Stimulated activated memory B cell treated with anti-CD40 and anti-IgM and Interleukin-4, amounts not matched to agents 10 μg/mL and 1 μg/mL and 100 μg/mL, for 72 hours (primary cell): Measurements from ENCODE around the gene MAPK8.

Experiments used
- ATAC-seq: fragments of 150-1000 bp; cut with Tn5 transposase; 2 replicates; pipeline ENCODE4 v1.10.0; 2021
- H3K27ac Mint-ChIP-seq: one replicate; pipeline ENCODE4 v1.8.0; 2022; ENCODE audit warnings: mild to moderate bottlenecking, mixed read lengths
- H3K27me3 Mint-ChIP-seq: one replicate; pipeline ENCODE4 v1.8.0; 2022; ENCODE audit warnings: mixed read lengths
- H3K36me3 Mint-ChIP-seq: one replicate; pipeline ENCODE4 v1.8.0; 2022; ENCODE audit warnings: mixed read lengths
- H3K4me1 Mint-ChIP-seq: one replicate; pipeline ENCODE4 v1.8.0; 2022; ENCODE audit warnings: mixed read lengths
- H3K4me3 Mint-ChIP-seq: one replicate; pipeline ENCODE4 v1.8.0; 2022; ENCODE audit warnings: mild to moderate bottlenecking, moderate library complexity, mixed read lengths
- H3K9me3 Mint-ChIP-seq: one replicate; pipeline ENCODE4 v1.8.0; 2022; ENCODE audit warnings: mixed read lengths

The MAPK8 gene

GRCh38 chr10:48478980-48479811 lies 172.7 kb downstream of the MAPK8 start:
- Mint-ChIP-seq H3K27me3 (peaks cover 50% of the 10 kb centered on the region), H3K27ac (no peak overlapping the region), H3K4me3 (no peak overlapping the region), H3K4me1 (no peaks in the 10 kb centered on the region), H3K36me3 (no peaks in the 10 kb centered on the region), H3K9me3 (no peaks in the 10 kb centered on the region)
- ATAC-seq, result no peak

GRCh38 chr10:48480397-48481374 lies 174.2 kb downstream of the MAPK8 start:
- ATAC-seq, result peak; percentile 17
- H3K4me3 Mint-ChIP-seq, result no peak overlapping the region
- H3K27ac Mint-ChIP-seq, result no peak overlapping the region
- H3K9me3 Mint-ChIP-seq, result no peaks in the 10 kb centered on the region
- no peaks in the 10 kb centered on the region for H3K4me1 Mint-ChIP-seq
- no peaks in the 10 kb centered on the region for H3K36me3 Mint-ChIP-seq
- peaks cover 55% of the 10 kb centered on the region for H3K27me3 Mint-ChIP-seq

GRCh38 chr10:48481385-48481784 lies 174.9 kb downstream of the MAPK8 start:
- Mint-ChIP-seq H3K9me3 (no peaks in the 10 kb centered on the region), H3K27ac (no peak overlapping the region), H3K4me3 (no peak overlapping the region), H3K4me1 (no peaks in the 10 kb centered on the region), H3K36me3 (no peaks in the 10 kb centered on the region), H3K27me3 (peaks cover 54% of the 10 kb centered on the region)
- ATAC-seq, result no peak

- Mint-ChIP-seq H3K4me3 (no peak overlapping the region), H3K4me1 (no peaks in the 10 kb centered on the region), H3K27me3 (peaks cover 51% of the 10 kb centered on the region), H3K9me3 (peaks cover 1% of the 10 kb centered on the region), H3K27ac (no peak overlapping the region), H3K36me3 (peaks cover 4% of the 10 kb centered on the region)
- ATAC-seq, result no peak
Measured at GRCh38 chr10:48482207-48482606, 175.7 kb downstream of the MAPK8 start.

- Mint-ChIP-seq H3K4me1 (no peaks in the 10 kb centered on the region), H3K9me3 (peaks cover 3% of the 10 kb centered on the region), H3K36me3 (peaks cover 6% of the 10 kb centered on the region), H3K4me3 (no peak overlapping the region), H3K27me3 (peaks cover 49% of the 10 kb centered on the region), H3K27ac (no peak overlapping the region)
- no peak for ATAC-seq
Measured at GRCh38 chr10:48484911-48485310, 178.4 kb downstream of the MAPK8 start.

GRCh38 chr10:48485711-48486110 lies 179.2 kb downstream of the MAPK8 start:
- Mint-ChIP-seq H3K4me3 (no peak overlapping the region), H3K27me3 (peaks cover 46% of the 10 kb centered on the region), H3K36me3 (peaks cover 6% of the 10 kb centered on the region), H3K4me1 (no peaks in the 10 kb centered on the region), H3K9me3 (peaks cover 3% of the 10 kb centered on the region), H3K27ac (no peak overlapping the region)
- ATAC-seq, result no peak

- peaks cover 51% of the 10 kb centered on the region for H3K27me3 Mint-ChIP-seq
- no peaks in the 10 kb centered on the region for H3K4me1 Mint-ChIP-seq
- no peak overlapping the region for H3K4me3 Mint-ChIP-seq
- H3K27ac Mint-ChIP-seq, result no peak overlapping the region
- ATAC-seq, result no peak
- peaks cover 3% of the 10 kb centered on the region for H3K9me3 Mint-ChIP-seq
- H3K36me3 Mint-ChIP-seq, result peaks cover 6% of the 10 kb centered on the region
Measured at GRCh38 chr10:48487244-48487643, 180.8 kb downstream of the MAPK8 start.
